ENCODE results near the gene TOPAZ1. TPM values are rescaled to one million over a fixed set of nuclear protein-coding genes. Genes with fewer than 3 reads are reported as not detected.

TOPAZ1 gene
- total and polyA plus RNA-seq, 2 of the 4 experiments (the other 2 are of a cell fraction): not detected

GRCh38 chr3:44264146-44264545 is 22.5 kb downstream of the TOPAZ1 start:
- no peak for ATAC-seq (ENCODE audit: low read depth)
- dilution Hi-C loops (cut with HindIII; ENCODE audit: low sequenced_read_pairs, unreplicated experiment) (no loop called here), intact Hi-C loops (cut with micrococcal nuclease) (no loop called here)

More at GRCh38 chr3:44264146-44264545, 22.5 kb downstream of the TOPAZ1 start:
- no peak overlapping the region for H2AK5ac ChIP-seq (ENCODE audit: low read depth, low read length)
- no peak overlapping the region for H2BK20ac ChIP-seq (ENCODE audit: low read depth, low read length)
- H4K20me1 ChIP-seq (ENCODE audit: insufficient read depth, low read length): no peaks in the 10 kb centered on the region
- ChIA-PET CTCF (no interaction called here), POLR2A (ENCODE audit: unreplicated experiment) (no interaction called here)
- H3K9me3 ChIP-seq (ENCODE audit: control insufficient read depth, insufficient read depth, low read length): no peaks in the 10 kb centered on the region
- H3K4me2 ChIP-seq (ENCODE audit: low read depth, low read length): no peak overlapping the region
- DNase-seq: no peak
- H2BK5ac ChIP-seq (ENCODE audit: low read depth, low read length, poor library complexity, severe bottlenecking): no peak overlapping the region
- no peak overlapping the region for H3K27ac ChIP-seq (ENCODE audit: insufficient read depth, low read length)
- no peak overlapping the region for H4K8ac ChIP-seq (ENCODE audit: low read depth in 2 of 2, low read length in 2 of 2)
- no TSS peak for BruUV-seq (replicated peaks)
- no peak overlapping the region for H3K9ac ChIP-seq (ENCODE audit: low read depth, low read length)
- no peak overlapping the region for H3K56ac ChIP-seq (ENCODE audit: extremely low read depth, insufficient read depth, low read length)
- H3K79me1 ChIP-seq (ENCODE audit: low read depth in 1 of 2, low read length in 2 of 2): no peaks in the 10 kb centered on the region
- no peak overlapping the region for H4K5ac ChIP-seq (ENCODE audit: low read depth, low read length)
- H2BK15ac ChIP-seq (ENCODE audit: low read depth, low read length): no peak overlapping the region
- no peaks in the 10 kb centered on the region for H3K4me1 ChIP-seq (ENCODE audit: control insufficient read depth, insufficient read depth, low read length)
- no peak overlapping the region for H2AFZ ChIP-seq (replicated peaks; ENCODE audit: low read length, poor library complexity)
- H4K91ac ChIP-seq (ENCODE audit: insufficient read depth, low read depth, low read length): no peak overlapping the region
- no peak overlapping the region for H2AK9ac ChIP-seq (replicated peaks; ENCODE audit: low read depth, low read length, poor library complexity)
- no peak overlapping the region for H3K18ac ChIP-seq (ENCODE audit: low read depth, low read length)
- H3K14ac ChIP-seq (replicated peaks; ENCODE audit: low read depth, low read length): no peak overlapping the region
- H3K9me1 ChIP-seq (ENCODE audit: insufficient read depth, low read length): no peaks in the 10 kb centered on the region
- WGBS, 2 experiments (ENCODE audit: extremely low coverage in 2 of 2, insufficient read length in 1 of 2): no CpG with 5 or more reads among the region's 1 CpG
- TF ChIP-seq RFX5 (IDR thresholded peaks at IDR 0.05; ENCODE audit: low read depth, low read length) (no peak), NFE2L2 (IDR thresholded peaks at IDR 0.05; ENCODE audit: low read depth, low read length) (no peak), MAFK (IDR thresholded peaks at IDR 0.05; ENCODE audit: low read depth, low read length) (no peak), POLR2A (IDR thresholded peaks at IDR 0.05; ENCODE audit: low read depth, low read length) (no peak), MAZ (IDR thresholded peaks at IDR 0.05; ENCODE audit: borderline replicate concordance, low read depth, low read length) (no peak), CHD1 (IDR thresholded peaks at IDR 0.05; ENCODE audit: low read depth, low read length) (no peak)
- H2BK120ac ChIP-seq (ENCODE audit: low read depth, low read length): no peak overlapping the region
- H3K4ac ChIP-seq (ENCODE audit: low read depth, low read length): no peak overlapping the region
- no peak overlapping the region for H3K23ac ChIP-seq (ENCODE audit: low read depth, low read length)
- no peak overlapping the region for H3K4me3 ChIP-seq (ENCODE audit: insufficient read depth, low read depth, low read length)
- no peaks in the 10 kb centered on the region for H3K27me3 ChIP-seq (ENCODE audit: control insufficient read depth, insufficient read depth, low read length)
- in situ Hi-C loops (cut with MboI; ENCODE audit: low sequenced_read_pairs): no loop called here
- no peaks in the 10 kb centered on the region for H3K36me3 ChIP-seq (ENCODE audit: control insufficient read depth, insufficient read depth, low read length)

Data from IMR-90 (cell line).